ENCODE results near the gene TXK.
"Not testable (repeated sequence)": the region's sequence is repeated elsewhere in the genome, so short reads cannot be mapped to it uniquely, and the experiment has no call there.

Gene TXK

GRCh38 chr4:48134081-48134480 is at the start of gene TXK:
Gene TXK, minus strand, starts transcription at chr4:48134250. Its CDS starts 80 bp downstream, at chr4:48134170.
- no peak for DNase-seq

DNA sequence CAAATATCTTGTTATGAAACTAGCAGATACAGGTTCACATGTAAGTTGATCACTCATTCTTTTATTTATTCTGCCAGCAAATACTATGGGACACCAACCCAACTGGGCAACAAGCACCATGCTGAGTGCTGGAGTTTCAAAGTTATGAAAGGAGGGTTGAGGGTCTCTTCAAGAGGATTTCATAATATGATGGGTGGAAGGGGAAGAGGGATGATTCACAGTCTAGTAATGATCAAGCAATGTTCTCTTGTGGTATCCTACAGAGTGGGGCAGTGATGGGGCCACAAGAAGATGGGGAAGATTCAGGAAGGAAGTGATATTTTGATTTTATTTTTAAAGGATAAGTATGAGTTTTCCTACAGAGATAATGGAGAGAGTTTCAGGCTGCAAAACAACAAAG is 46.2 kb upstream of the TXK start:
- DNase-seq = no peak

- DNase-seq = no peak
Observed at GRCh38 chr4:48178931-48179330, 44.9 kb upstream of the TXK start.

- no peak for DNase-seq
Observed at GRCh38 chr4:48175806-48176205, 41.8 kb upstream of the TXK start.

DNA sequence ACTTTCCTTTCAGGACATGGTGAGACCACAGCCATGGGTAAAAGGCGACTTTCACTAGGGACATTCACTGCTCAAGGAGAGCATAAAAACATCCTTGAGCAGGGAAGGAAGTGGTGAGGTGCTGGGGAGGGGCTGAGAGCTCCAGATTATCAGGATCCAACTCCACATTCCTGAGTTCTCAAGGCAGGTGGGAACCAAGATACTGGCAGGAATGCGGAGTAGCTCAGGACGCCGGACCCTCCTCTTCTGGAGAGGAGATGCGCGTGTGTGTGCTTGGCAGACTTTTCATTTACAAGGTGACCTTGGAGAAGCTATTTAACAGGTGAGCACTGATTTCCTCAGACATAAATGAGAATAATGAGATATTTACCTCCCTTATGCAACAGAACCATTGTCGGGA is 41.3 kb upstream of the TXK start:
- DNase-seq = no peak

DNA sequence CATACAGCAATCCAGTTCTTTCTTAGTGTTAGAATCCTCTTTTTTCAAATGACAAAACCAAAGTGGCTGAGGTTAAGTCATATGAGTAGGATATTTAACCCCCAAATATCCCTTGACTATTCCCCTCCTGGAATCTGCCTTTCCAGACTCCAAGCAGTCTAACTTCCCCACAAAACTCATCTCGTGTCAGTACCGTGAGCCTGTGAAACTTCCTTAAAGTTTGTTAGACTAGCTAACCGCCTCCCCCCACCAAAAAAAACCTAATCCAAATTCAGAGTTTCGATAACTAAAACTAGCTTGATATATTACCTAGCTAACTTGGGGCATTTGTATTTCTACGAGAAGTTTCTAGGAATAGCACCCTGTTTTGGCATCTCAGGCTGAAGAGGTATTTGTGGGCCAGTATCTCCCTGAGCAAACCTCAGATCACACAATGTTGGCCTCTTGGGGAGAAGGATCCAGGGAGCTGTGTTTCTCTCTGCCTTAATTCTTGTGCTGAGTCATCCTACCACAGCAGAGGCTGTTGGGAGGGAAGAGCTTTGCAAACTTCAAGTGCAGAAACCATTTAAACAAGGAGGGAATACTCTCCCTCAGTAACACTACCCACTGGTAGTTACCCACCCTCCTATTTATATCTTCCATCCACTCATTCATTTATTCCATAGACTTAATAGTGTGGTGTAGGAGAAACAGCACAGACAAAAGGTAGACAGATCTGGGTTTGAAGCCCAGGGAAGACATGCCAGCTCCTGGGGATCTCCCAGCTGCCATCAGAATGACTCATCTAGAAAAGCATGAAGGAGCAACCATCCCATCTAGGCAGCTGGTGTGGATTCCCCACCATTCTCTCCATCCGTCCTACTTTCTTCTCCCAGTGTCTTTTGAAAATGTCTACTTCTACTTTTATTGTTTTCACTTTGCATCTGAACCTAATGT is 39.3 kb upstream of the TXK start:
- no peak for DNase-seq

DNA sequence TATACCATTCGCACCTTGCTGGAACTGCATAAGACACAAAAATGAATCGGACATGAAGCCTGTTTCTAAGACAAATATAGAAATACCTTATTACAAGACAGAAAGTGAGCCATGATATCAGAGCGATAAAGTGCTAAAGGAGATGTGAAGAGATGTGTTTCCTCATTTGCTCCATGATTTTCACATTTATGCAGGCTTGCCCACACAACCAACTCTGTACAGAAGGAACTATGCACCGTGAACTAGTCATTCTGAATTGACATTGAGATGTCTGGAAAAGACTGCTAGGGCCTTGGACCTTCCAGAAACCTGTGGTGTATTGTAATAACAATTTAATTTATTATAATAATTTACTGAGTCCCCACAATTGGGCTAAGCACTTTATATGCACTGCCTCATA is 38.6 kb upstream of the TXK start:
- no peak for DNase-seq

DNA sequence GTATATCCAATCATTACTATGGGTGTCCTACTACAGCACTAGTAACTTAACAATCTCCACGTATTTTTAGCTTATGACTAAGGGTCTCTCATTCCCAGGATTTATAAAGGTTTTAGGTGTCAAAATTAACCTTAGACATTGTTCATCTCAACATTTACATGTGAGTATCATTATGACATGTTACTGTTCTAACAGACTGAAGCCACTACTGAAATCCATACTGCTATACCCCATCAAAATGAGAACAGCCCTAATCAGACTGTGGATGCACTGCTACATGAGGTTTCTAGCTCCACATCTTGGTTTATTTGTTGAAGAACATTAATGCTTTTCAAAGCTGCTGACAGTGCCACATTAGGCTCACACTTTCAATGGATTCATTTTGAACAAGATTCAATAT is 35.6 kb upstream of the TXK start:
- no peak for DNase-seq

DNA sequence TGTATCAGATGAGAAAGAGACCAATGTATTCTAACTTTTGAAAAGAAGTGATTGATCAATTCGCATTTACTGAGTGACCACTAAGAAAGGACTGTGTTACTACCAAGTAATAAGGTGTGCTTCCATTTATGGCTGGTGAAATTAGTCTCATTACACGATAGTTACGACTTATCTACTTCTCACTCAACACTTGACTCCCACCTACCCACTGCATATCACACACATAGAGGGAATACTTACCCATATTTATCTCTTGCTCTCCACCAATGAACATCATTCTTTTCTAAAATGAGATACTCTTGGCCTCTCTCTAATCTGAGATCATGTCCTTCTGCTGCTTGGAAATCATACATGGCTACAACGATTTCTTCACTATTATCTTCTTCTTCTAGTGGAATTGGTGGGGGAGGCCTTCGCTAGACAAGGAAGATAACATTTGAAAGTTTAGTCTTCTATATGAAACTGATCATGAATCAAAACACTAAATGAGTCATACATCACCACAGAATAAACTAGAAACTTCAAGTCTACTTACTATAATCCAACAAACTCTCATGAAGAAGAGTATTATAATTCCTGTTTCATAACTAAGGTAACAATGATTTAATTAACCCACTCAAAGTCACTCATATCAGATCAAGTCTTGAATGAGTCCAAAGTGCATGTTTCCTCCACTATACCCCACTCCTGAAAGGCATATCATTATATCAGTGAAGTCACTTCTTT is 33.7 kb upstream of the TXK start:
- no peak for DNase-seq

- DNase-seq = not testable (repeated sequence)
Observed at GRCh38 chr4:48164561-48164960, 30.5 kb upstream of the TXK start.

GRCh38 chr4:48163746-48164145 is 29.7 kb upstream of the TXK start:
- DNase-seq = no peak

DNA sequence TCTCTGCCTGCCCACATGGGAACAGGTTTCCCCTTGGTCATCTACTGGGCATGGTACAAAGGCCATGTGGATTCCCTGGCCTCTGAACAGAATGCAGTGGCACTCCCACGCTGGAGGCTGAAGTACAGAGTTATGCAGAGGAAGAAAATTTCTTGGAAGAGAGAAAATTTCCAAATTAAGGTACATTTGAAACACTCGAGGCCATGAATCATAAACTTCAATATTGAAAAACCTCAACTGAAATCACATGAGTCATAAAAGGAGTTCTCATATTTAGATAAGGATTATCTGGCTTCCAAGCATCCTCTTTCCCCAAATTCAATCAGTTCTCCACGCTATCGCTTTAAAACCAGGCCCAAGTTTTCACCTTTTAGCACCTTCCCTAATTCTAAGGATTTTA is 28.1 kb upstream of the TXK start:
- no peak for DNase-seq

DNA sequence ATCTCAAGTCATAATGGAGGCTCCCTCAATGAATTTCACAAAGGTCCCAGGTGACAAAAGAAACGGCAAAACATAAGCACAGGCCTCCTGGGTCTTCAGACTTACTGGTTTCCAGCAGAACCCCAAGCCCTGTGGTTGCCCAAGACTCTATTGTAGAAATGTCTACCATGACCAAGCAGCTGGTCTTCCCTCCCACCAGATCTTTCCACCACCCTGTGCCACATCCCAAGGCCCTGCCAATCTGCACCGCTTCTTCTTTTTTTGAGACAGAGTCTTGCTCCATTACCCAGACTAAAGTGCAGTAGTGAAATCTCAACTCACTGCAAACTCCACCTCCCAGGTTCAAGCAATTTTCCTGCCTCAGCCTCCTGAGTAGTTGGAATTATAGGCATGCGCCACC is 23.2 kb upstream of the TXK start:
- DNase-seq = no peak

- no peak for DNase-seq
Observed at GRCh38 chr4:48156423-48156822, 22.4 kb upstream of the TXK start.

GRCh38 chr4:48153791-48154550 is 19.9 kb upstream of the TXK start:
- no peak for DNase-seq

DNA sequence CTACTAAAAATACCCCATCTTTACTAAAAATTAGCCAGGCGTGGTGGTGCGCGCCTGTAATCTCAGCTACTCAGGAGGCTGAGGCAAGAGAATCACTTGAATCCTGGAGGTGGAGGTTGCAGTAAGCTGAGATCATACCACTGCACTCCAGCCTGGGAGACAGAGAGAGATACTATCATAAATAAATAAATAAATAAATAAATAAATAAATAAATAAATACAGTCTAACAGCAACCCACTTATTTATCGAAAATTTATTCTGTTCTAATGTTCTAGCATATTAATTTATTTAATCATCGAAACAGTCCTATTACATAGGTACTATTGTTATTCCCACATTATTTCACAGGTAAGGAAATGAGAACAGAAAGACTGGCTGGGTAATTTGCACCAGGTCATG is 18.2 kb upstream of the TXK start:
- no peak for DNase-seq

DNA sequence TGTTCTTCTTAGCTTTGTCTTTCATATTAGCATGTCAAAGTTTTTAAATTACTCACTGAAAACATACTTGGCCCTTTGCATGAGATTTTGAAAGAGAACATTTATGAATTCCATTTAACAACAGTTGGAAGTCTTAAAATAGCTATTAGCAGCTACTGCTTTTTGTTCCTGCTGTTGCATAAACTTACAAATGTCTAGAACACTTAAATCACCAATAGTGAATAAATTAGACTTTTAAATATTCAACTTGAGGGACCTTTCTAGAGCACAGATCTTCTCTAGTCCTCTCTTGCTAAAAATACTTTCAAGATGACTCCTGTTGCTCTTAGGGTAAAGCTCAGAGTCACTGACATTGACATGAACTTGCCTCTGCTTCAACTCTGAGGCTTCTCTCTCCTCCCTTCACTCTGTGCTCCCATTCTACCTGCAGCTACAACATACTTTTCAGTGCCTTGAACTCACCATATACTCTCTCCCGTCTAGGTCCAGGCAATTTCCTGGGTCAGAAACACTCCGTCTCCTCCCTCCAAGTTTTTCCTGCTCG is 15.8 kb upstream of the TXK start:
- DNase-seq = no peak

- no peak for DNase-seq
Observed at GRCh38 chr4:48147621-48148020, 13.6 kb upstream of the TXK start.

- DNase-seq = peak in 1 of 2 experiments; percentile 28
Observed at GRCh38 chr4:48141048-48141447, 7.0 kb upstream of the TXK start.

- no peak for DNase-seq
Observed at GRCh38 chr4:48139691-48140090, 5.6 kb upstream of the TXK start.

- no peak for DNase-seq
Observed at GRCh38 chr4:48138936-48139335, 4.9 kb upstream of the TXK start.

DNA sequence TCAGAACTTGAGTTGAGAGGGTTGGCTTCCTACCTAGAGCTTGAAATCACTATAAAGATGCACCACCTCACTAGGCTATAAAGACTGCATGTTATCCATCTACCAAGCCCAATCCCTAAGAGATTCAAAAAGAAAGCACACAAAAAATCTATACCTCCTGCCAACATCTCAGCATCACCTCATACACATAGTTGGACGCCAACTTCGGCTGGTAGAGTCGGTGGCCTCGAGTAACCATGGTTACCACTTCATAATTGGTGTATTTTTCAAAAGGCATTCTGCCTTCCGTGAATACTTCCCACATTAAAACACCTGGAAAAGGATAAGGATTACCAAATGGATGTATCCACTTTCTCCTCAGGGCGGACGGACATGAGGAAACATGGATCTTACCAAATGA is 4.5 kb upstream of the TXK start:
- no peak for DNase-seq

GRCh38 chr4:48137846-48138245 is 3.8 kb upstream of the TXK start:
- no peak for DNase-seq

Measured in NCI-H187 (cell line).